ENCODE data around the gene LRBA. TPM values are rescaled to one million over a fixed set of nuclear protein-coding genes. Genes with fewer than 3 reads are reported as not detected.

Gene LRBA
- total RNA-seq, 3 donors from 2014 or later (not counting 1 experiment from before 2014, with no cell fraction given), result 72.1 to 87.6 (median 83.1) TPM

GRCh38 chr4:150717952-150718351, 297.1 kb downstream of the LRBA start:
- no CpG with 5 or more reads among the region's 1 CpG for WGBS (ENCODE audit: insufficient coverage)
- intact Hi-C loops (cut with micrococcal nuclease), result no loop called here
- H3K9me3 ChIP-seq (ENCODE audit: control insufficient read depth, insufficient read depth, low read length), result no peaks in the 10 kb centered on the region
- H3K36me3 Mint-ChIP-seq, result no peaks in the 10 kb centered on the region
- H3K27ac Mint-ChIP-seq, result no peak overlapping the region
- H3K27me3 Mint-ChIP-seq (ENCODE audit: low read depth in 2 of 2), result no peaks in the 10 kb centered on the region
- H3K4me1 Mint-ChIP-seq, result peaks cover 0 to 4% of the 10 kb centered on the region in 2 donors
- ATAC-seq, result no peak
- no peaks in the 10 kb centered on the region for H3K9me3 Mint-ChIP-seq
- TF ChIP-seq CTCF (IDR thresholded peaks at IDR 0.05), result no peak
- H3K4me1 ChIP-seq (ENCODE audit: control insufficient read depth, insufficient read depth, low read length), result no peaks in the 10 kb centered on the region
- H3K27ac ChIP-seq (ENCODE audit: low read length), result no peak overlapping the region
- no peak overlapping the region for H3K4me3 Mint-ChIP-seq
- DNase-seq, result no peak
- no peaks in the 10 kb centered on the region for H3K27me3 ChIP-seq (ENCODE audit: control insufficient read depth, insufficient read depth, low read length)
- no peak overlapping the region for H3K4me3 ChIP-seq (ENCODE audit: low read length)
- no peaks in the 10 kb centered on the region for H3K36me3 ChIP-seq (ENCODE audit: control insufficient read depth, insufficient read depth, low read length)

- H3K9me3 Mint-ChIP-seq, result no peaks in the 10 kb centered on the region
- Histone ChIP-seq H3K4me3 (ENCODE audit: low read length) (no peak overlapping the region), H3K27me3 (ENCODE audit: control insufficient read depth, insufficient read depth, low read length) (no peaks in the 10 kb centered on the region), H3K36me3 (ENCODE audit: control insufficient read depth, insufficient read depth, low read length) (no peaks in the 10 kb centered on the region), H3K27ac (ENCODE audit: low read length) (no peak overlapping the region), H3K9me3 (ENCODE audit: control insufficient read depth, insufficient read depth, low read length) (no peaks in the 10 kb centered on the region), H3K4me1 (ENCODE audit: control insufficient read depth, insufficient read depth, low read length) (no peaks in the 10 kb centered on the region)
- H3K27me3 Mint-ChIP-seq (ENCODE audit: low read depth in 2 of 2), result no peaks in the 10 kb centered on the region
- intact Hi-C loops (cut with micrococcal nuclease), result no loop called here
- H3K27ac Mint-ChIP-seq, result no peak overlapping the region
- no peak for TF ChIP-seq CTCF (IDR thresholded peaks at IDR 0.05)
- H3K4me3 Mint-ChIP-seq, result no peak overlapping the region
- no peaks in the 10 kb centered on the region for H3K4me1 Mint-ChIP-seq
- no peaks in the 10 kb centered on the region for H3K36me3 Mint-ChIP-seq
- no peak for DNase-seq
- ATAC-seq, result no peak
- WGBS (ENCODE audit: insufficient coverage), result 90% methylated on average over 2 of the region's 2 CpGs
These were observed 300.3 kb downstream of the LRBA start for GRCh38 chr4:150714462-150715438.

GRCh38 chr4:150713251-150713650, 301.8 kb downstream of the LRBA start:
- H3K4me3 ChIP-seq (ENCODE audit: low read length), result no peak overlapping the region
- Mint-ChIP-seq H3K4me1 (no peaks in the 10 kb centered on the region), H3K27me3 (ENCODE audit: low read depth in 2 of 2) (no peaks in the 10 kb centered on the region), H3K27ac (no peak overlapping the region), H3K9me3 (no peaks in the 10 kb centered on the region), H3K4me3 (no peak overlapping the region), H3K36me3 (no peaks in the 10 kb centered on the region)
- H3K36me3 ChIP-seq (ENCODE audit: control insufficient read depth, insufficient read depth, low read length), result no peaks in the 10 kb centered on the region
- H3K9me3 ChIP-seq (ENCODE audit: control insufficient read depth, insufficient read depth, low read length), result no peaks in the 10 kb centered on the region
- no peaks in the 10 kb centered on the region for H3K4me1 ChIP-seq (ENCODE audit: control insufficient read depth, insufficient read depth, low read length)
- H3K27ac ChIP-seq (ENCODE audit: low read length), result no peak overlapping the region
- no peak for DNase-seq
- H3K27me3 ChIP-seq (ENCODE audit: control insufficient read depth, insufficient read depth, low read length), result no peaks in the 10 kb centered on the region
- 100% methylated on average over 1 of the region's 2 CpGs for WGBS (ENCODE audit: insufficient coverage)
- intact Hi-C loops (cut with micrococcal nuclease), result no loop called here
- no peak for TF ChIP-seq CTCF (IDR thresholded peaks at IDR 0.05)
- ATAC-seq, result no peak

Measured in natural killer cell (primary cell).